ENCODE data around the gene IQSEC3. TPM values are rescaled to one million over a fixed set of nuclear protein-coding genes. Genes with fewer than 3 reads are reported as not detected.

Gene IQSEC3
- total RNA-seq, 2 donors from 2014 or later = 0.39 to 0.67 TPM

DNA sequence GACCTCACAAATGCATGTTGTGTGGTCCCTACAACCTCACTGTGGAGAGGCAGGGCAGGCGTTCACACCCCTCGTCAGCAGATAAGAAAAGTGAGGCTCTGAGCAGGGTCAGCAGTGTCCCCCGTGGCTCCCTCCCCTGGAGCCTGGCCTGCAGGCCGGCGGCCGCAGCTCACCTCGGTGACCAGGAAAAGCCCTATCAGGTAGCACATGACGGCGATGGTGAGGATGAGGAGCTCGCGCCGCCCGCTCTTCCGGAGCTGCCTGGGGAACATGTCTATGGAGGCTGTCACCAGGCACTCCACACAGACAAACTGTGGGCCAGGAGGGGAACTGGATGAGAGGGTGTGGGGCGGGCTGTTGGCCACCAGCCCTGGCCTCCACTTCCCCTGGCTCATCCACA, 129.4 kb downstream of the IQSEC3 start:
- Histone ChIP-seq H3K4me3 (no peak overlapping the region), H3K27ac (no peak overlapping the region), H3K36me3 (no peaks in the 10 kb centered on the region), H3K4me1 (no peaks in the 10 kb centered on the region), H3K27me3 (no peaks in the 10 kb centered on the region), H3K9me3 (no peaks in the 10 kb centered on the region)
- TF ChIP-seq, protein P1, sequence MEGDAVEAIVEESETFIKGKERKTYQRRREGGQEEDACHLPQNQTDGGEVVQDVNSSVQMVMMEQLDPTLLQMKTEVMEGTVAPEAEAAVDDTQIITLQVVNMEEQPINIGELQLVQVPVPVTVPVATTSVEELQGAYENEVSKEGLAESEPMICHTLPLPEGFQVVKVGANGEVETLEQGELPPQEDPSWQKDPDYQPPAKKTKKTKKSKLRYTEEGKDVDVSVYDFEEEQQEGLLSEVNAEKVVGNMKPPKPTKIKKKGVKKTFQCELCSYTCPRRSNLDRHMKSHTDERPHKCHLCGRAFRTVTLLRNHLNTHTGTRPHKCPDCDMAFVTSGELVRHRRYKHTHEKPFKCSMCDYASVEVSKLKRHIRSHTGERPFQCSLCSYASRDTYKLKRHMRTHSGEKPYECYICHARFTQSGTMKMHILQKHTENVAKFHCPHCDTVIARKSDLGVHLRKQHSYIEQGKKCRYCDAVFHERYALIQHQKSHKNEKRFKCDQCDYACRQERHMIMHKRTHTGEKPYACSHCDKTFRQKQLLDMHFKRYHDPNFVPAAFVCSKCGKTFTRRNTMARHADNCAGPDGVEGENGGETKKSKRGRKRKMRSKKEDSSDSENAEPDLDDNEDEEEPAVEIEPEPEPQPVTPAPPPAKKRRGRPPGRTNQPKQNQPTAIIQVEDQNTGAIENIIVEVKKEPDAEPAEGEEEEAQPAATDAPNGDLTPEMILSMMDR (IDR thresholded peaks at IDR 0.05) = no peak
- no peak for DNase-seq (ENCODE audit: low spot score)

DNA sequence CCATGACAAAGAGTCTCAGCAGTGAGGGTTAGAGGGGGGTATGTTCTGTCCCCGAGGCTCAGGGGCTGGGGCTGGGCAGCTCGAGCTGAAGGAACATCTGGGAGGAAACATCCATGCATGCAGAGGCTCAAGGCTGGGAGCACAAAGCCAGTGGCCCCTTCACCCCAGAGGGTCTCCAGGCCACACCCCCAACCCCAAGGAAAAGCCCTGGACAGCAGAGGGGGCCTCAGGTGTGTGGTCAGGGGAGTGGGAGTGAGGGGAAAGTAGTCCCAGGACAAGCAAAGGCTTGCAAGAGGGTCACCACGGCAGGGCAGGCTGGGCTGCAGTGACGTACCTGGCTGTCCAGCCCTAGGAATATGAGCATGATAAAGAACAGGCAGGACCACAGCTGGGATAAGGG, 129.9 kb downstream of the IQSEC3 start:
- Histone ChIP-seq H3K36me3 (no peaks in the 10 kb centered on the region), H3K4me3 (no peak overlapping the region), H3K27ac (no peak overlapping the region), H3K27me3 (no peaks in the 10 kb centered on the region), H3K4me1 (no peaks in the 10 kb centered on the region), H3K9me3 (no peaks in the 10 kb centered on the region)
- DNase-seq (ENCODE audit: low spot score) = no peak
- TF ChIP-seq, protein P1 (IDR thresholded peaks at IDR 0.05) = no peak

DNA sequence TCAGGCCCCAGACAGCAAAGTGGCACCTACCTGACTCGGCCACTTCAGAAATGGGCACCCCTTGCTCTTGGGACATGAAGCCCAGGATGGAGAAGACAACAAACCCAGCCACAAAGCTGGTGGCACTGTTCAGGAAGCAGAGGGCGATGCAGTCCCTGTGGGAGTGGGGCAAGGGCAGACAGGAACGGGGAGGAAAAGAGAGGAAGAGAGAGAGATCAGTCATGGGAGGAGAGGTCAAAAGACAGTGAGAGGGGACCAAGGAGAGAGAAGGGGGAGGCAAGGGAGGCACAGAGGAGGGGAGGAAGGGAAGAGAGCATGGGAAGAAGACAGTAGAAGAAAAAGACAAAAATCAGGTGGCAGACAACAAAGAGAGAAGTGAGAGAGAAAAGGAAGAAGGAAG, 130.8 kb downstream of the IQSEC3 start:
- H3K36me3 ChIP-seq = no peaks in the 10 kb centered on the region

DNA sequence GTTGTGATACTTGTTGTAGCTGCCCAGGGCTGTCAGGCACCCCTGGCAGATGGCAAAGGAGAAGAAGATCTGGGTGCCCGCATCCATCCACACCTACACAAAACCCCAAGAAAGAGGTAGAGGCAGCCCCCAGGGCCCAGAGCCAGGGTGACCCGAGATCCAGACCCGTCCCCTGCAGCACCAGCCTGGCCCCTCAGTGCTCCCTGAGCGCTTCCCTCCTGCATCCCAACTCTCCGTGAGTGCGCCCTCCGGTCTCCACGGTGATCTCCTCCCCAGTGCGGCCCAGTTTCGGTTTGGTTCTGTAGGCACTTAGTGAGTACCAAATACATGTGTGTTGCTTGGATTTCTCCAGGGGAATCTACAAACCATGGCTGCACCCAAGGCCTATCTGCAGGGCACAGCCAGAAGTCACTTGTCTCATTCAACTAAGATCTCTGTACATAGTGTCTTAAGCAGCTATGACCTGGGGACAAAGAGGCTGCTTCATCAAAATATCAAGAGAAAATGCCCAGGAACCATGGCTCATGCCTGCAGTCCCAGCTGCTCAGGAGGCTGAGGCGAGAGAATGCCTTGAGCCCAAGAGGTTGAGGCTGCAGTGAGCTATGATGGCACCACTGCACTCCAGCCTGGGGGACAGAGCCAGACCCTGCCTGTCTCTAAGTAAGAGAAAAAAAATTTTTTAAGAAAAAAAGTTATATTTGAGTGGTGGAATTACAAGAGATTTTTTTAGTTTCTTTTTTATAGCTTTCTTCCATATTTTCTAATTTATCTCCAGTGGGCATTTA, 131.5 kb downstream of the IQSEC3 start:
- Histone ChIP-seq H3K36me3 (no peaks in the 10 kb centered on the region), H3K27me3 (no peaks in the 10 kb centered on the region), H3K4me1 (no peaks in the 10 kb centered on the region), H3K4me3 (no peak overlapping the region), H3K27ac (no peak overlapping the region), H3K9me3 (no peaks in the 10 kb centered on the region)
- TF ChIP-seq, protein P1 (IDR thresholded peaks at IDR 0.05) = no peak
- no peak for DNase-seq (ENCODE audit: low spot score)

More for the DNA sequence above, 130.8 kb downstream of the IQSEC3 start:
- H3K9me3 ChIP-seq = no peaks in the 10 kb centered on the region
- TF ChIP-seq, protein P1 (IDR thresholded peaks at IDR 0.05) = no peak
- no peak for DNase-seq (ENCODE audit: low spot score)
- H3K27me3 ChIP-seq = no peaks in the 10 kb centered on the region
- H3K4me3 ChIP-seq = no peak overlapping the region
- H3K4me1 ChIP-seq = no peaks in the 10 kb centered on the region
- H3K27ac ChIP-seq = no peak overlapping the region

DNA sequence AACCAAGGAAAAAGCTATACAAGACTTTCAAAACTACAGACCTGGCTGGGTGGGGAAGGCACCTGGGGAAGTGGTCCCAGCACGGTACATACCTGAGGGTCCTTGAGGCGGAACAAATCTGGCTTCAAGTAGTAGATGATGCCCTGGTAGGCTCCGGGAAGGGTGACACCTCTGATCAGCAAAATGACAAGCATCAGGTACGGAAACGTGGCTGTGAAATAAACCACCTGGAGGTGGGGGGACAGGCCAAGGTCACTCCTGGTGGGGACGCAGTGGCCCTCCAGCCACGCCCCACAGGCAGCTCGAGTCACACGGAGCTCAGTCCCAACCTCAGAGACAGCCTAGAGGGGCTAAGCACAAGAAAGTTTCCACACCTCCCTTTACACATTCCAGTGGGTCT, 132.1 kb downstream of the IQSEC3 start:
- no peaks in the 10 kb centered on the region for H3K9me3 ChIP-seq
- H3K36me3 ChIP-seq = no peaks in the 10 kb centered on the region
- H3K4me3 ChIP-seq = no peak overlapping the region
- TF ChIP-seq, protein P1 (IDR thresholded peaks at IDR 0.05) = no peak
- H3K27ac ChIP-seq = no peak overlapping the region
- no peaks in the 10 kb centered on the region for H3K27me3 ChIP-seq
- peaks cover 0 to under 1% of the 10 kb centered on the region in 2 donors for H3K4me1 ChIP-seq
- no peak for DNase-seq (ENCODE audit: low spot score)

DNA sequence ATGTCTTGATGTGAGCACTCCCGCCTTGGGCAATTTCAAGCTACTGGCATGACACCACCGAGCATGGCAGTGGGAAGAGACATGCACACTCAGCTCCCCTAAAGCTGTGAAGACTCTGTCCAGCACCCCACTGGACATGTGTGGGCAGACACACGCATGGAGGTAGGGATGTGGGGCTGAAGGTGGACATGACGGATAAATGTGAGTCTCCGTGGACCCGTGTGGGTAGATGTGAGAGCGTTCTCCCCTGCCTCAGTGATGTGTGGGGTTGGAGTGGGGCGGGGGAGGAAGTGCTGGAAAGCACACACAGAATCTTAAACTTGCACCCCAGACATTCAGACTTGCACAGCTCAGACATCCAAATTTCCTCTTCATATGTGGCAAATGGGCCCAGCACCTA, 134.8 kb downstream of the IQSEC3 start:
- H3K27ac ChIP-seq = no peak overlapping the region
- no peaks in the 10 kb centered on the region for H3K36me3 ChIP-seq
- no peak for DNase-seq (ENCODE audit: low spot score)
- H3K27me3 ChIP-seq = no peaks in the 10 kb centered on the region
- H3K4me3 ChIP-seq = no peak overlapping the region
- no peaks in the 10 kb centered on the region for H3K9me3 ChIP-seq
- TF ChIP-seq, protein P1 (IDR thresholded peaks at IDR 0.05) = no peak
- peaks cover 0 to 7% of the 10 kb centered on the region in 2 donors for H3K4me1 ChIP-seq
